T1000 (cell line): Measurements from ENCODE around the gene U2SURP.

Source experiments
- DNase-seq: peaks from one replicate; lab custom pipeline; 2025; ENCODE audit warnings: mixed read lengths; lab: John Stamatoyannopoulos, UW

Gene U2SURP

DNA sequence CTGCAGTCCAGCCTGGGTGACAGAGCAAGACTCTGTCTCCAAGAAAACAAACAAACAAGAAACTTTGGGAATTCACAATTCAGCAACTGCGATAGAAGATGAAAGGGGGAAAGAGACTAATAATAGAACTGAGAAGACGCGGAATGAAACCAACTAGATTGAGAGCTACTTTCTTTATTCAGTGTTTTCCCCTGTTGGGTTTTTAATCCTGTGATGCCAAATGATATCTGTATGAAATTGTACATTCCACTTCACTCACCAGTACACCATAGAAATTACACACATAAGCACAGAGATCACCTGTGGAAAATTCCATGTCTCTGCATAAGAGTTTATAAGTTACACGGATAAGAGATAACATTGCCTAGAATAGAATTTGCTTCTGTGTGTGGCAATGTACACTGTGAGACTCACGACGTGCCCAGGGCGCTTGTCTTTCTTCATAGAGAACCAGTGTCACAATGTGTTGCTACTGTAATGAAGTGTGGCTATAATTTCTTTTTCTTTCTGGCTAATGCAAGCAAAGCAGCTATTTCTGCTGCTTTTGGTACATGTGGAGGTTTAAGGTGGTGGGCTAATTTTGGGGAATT, 100.5 kb downstream of the U2SURP start:
- no peak for DNase-seq

DNA sequence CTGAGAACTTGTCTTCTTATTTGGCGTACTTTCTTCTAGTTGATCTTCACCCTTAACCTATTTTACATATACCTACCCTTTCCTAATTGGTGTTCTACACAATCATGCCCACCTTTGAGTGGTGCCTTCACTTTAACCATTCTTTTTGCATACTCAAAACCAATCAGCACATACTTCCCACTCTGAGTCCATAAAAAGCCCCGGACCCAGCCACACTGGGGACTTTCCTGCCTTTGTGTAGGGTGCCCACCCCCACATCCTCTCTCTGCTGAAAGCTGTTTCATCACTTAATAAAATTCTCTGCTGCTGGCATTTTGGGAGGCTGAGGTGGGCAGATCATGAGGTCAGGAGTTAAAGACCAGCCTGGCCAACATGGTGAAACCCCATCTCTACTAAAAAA, 102.3 kb downstream of the U2SURP start:
- DNase-seq, result no peak

DNA sequence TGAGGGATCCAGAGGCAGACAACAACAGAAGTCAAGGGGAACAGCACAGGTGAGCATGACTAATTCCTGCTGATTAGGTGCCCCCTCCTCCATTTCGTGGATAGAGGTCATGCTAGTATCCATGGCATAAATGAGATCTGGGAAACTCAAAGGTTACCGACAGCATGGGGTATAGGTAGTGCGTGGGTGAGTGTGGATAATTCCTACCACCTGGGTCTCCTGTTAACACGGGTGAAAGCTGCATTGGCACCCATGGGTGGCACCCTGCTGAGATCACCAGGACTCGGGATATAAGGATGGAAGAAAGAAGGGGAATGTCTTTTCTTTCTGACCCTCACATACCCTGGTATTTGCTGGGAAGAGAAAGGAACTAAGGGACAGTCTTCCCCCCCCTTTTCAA, 103.8 kb downstream of the U2SURP start:
- DNase-seq, result no peak

GRCh38 chr3:143109861-143110260, 108.5 kb downstream of the U2SURP start:
- DNase-seq, result no peak
